T-helper 9 cell (primary cell): ENCODE measurements around the gene GAN.

ENCODE experiments used
- DNase-seq: peaks from one replicate; pipeline ENCODE4 v3.0.0-alpha.2; 2020

Gene GAN

DNA sequence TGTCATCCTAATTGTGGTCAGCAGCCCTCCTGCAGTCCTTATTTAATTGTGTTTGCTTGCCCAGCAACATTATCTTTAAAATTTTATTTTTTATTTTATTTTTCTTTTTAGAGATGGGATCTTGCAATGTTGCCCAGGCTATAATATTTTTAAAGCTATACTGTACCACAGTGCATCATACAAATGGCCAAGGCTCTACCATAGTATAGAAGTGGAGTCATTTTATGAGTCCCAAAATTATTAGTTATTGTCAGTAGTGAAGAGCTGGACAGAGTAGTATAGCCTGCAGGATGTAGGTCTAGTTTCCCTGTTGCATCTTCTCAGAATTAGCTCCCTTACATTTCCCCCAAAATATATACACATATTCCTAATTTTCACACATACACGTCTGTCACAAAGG is 44.1 kb downstream of the GAN start:
- DNase-seq = no peak

DNA sequence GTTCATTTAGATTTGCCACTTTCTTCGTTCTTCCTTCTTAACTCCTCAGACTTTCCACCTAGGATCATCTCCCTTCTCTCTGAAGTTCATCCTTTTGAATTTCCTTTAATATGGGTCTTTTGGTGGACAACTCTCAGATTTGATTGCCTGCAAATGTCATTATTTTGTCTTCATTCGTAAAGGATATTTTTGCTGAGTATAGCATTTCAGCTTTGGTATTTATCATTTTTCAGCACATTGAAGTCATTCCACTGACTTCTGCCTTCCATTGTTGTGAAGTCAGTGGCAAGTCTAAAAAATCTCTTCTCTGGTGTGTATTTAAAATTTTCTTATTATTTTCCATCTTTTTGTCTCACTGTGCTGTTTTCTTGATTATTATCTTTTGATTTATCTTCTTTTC is 45.4 kb downstream of the GAN start:
- no peak for DNase-seq

DNA sequence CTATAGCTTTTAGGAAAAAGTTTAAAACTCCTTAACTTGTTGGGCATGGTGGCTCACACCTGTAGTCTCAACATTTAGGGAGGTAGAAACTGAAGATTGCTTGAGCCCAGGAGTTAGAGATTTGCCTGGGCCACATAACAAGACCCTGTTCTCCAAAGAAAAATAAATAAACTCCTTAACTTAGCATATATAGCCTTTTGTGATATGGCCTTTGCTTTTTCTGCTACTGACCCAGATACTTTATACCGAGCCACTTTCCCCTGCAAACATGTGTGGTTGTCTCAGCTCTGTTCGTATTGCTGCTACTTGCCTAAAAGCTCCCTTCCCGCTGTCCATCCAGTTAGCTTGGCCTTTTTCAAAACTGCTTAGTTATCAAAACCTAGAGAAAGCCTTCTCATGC is 51.0 kb downstream of the GAN start:
- DNase-seq = no peak

DNA sequence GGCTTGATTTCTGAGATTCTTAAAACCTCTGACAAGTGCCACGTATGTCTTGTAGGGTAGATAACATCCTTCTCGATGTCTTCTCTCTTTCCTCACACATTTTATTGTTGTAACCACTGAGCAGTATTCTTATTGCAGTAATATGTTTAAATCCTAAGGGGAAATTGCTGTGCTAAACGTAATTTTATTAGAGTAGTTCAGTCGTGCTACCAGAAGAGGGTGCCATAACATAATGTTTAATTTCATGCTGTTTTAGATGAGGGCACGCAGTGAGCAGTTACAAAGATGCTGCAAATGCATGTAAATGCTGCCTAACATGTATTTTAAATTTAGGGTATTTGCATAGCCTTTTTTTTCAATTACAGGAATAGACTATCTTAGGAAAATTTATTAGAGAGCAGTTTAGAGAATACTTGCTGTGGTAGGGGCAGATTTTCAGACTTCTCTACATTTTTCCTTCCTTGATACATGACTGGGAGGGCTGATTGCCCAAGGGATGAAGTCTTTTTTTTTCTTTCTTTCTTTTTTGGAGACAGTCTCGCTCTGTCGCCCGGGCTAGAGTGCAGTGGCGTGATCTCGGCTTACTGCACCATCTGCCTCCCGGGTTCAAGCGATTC is 51.7 kb downstream of the GAN start:
- no peak for DNase-seq

DNA sequence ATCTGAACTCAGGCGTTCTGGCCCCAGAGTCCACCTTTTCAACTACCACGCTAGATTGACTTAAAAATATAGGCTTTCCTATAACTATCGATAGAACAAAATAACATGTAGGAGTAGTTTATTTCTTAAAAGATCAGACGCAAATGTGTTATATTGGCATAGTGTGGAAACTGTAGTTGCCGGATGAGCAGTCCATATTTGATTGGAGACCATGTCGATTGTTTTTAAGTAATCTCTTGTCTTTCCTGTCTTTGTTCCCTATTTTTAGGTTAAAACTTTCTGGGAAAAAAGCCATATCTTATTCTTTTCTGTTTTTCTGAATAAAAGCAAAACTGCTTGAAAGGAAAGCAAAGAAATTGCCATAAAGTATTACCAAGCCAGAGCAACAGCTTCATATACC is 53.1 kb downstream of the GAN start:
- DNase-seq = no peak

DNA sequence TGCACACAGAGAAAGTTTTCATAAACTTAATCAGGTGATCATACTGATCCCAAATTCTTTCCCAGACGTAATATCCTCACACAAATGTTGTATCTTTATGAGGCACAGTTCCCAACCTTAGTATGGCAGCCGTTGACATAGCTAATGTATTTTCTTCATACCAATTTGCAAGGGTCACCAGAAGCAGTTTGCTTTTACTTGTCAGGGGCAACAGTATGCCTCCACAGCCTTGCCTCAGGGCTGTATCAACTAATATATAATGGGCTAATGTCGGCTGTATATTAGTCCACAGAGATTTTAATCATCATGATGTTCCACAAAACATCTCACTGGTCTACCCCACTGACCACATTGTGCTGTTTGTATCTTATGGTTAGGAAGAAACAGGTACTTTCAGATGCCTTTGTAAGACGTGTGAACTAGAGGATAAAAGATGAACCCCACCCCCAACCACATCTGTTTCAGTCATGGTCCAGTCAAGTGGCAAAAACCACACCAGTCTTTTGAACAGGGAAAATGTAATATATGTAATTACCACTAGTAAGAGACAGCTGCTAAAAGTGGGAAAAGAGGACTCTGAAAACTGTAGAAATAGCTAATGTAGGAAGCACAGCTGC is 55.2 kb downstream of the GAN start:
- no peak for DNase-seq

DNA sequence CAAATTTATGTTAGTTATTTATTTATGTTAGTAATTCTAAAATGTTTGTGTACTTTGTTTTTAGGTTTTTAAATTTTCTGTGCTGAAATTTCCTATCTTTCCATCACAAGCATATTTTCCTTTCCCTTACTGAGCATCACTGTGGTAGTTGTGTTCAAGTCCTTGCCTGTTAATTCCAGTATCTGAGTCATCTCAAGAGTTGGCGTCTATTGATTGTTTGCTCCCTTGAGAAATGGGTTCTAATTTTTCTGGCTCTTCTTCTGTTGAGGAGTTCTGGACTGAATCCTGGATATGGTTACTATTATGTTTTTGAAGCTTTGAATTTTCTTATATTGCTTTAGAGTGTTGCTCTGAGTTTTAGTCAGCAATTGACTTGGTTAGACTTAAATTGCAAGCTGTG is 56.3 kb downstream of the GAN start:
- no peak for DNase-seq

DNA sequence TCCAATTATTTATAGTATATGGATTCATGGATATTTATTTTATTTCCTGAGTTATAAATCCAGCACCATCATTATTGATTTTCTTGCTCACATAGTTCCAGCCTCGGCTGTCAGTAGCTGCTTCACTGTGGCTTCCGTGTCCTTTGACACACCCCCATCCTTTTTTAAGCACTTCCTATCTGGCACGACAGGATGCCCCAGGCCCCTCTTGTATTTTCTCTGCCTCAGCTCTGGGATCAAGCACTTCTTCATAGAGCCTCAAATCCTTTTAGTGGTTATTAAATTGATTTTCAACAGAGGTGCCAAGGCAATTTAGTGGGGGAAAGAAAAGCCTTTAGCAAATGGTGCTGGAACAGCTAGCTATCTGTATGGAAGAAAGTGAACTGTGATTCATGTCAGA is 59.8 kb downstream of the GAN start:
- DNase-seq = no peak

DNA sequence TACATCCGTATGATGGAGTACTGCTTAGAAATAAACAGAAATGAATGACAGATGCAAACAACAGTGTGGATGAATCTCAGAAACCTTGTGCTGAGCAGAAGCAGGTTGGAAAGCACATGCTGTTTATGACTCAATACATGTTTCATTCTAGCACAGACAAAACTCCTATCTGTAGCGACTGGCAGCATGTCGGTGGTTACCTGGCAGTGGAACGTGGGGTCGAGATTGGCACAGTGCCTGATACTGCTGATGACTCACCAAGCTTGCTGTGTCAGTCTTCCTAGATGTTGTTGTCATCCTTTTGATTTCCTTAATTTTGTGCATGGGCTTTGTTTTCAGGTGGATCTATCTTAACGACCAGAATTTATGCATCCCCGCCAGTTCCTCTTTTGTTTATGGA is 62.1 kb downstream of the GAN start:
- DNase-seq = no peak

DNA sequence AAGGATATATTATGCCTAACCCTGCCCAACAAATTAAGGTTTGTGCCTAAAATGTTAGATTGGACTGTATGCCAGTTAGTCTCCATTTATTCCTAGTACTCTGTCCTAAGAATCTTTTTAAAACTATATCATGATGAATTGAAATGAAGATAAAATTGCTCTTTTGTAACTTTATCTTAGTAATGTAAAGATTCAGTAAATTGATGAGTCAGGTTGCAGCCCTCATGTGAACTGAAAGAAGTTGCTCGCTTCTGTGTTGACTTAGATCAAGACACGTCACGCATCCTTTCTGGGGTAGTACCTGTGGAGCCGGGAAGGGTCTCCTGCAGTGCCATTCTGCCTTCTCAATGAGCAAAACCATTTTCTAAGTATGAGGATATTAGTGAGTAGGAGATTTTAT is 63.3 kb downstream of the GAN start:
- DNase-seq = no peak

DNA sequence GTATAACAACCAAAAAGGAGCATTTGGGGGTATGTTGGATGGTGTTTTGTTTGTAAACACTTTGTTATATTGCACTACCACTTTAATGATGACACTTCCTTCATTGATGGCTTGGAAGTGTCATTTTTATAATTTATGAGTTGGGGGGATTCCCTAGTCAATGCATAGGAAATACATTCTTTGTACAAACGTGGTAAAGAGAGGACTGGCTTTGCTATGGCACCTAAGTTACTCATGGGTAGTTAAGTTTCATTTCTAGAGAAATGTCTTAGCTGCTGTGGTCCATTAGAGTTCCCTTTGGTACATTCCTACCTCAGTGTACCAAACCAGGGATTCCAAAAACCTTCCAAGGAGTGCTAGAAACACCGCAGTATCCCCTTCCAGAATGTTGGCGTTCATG is 66.2 kb downstream of the GAN start:
- no peak for DNase-seq

DNA sequence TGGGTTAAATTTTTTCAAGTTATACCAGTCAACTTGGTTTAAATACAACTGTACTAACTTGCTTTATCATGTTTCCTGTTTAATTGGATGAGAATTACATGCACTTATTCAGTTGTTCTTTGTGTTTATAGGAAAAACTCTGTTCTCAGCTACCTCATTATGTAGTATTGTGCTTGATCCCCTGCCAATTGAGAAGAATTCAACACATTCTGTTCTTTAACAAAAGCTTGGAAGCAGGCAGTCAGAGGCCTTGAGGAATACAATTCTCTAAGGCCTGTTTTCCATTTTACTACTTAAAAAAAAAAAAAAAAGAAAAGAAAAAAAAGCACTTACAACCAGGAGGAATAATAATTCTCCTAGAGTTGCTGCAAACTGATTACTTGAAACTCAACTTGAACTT is 69.2 kb downstream of the GAN start:
- no peak for DNase-seq

DNA sequence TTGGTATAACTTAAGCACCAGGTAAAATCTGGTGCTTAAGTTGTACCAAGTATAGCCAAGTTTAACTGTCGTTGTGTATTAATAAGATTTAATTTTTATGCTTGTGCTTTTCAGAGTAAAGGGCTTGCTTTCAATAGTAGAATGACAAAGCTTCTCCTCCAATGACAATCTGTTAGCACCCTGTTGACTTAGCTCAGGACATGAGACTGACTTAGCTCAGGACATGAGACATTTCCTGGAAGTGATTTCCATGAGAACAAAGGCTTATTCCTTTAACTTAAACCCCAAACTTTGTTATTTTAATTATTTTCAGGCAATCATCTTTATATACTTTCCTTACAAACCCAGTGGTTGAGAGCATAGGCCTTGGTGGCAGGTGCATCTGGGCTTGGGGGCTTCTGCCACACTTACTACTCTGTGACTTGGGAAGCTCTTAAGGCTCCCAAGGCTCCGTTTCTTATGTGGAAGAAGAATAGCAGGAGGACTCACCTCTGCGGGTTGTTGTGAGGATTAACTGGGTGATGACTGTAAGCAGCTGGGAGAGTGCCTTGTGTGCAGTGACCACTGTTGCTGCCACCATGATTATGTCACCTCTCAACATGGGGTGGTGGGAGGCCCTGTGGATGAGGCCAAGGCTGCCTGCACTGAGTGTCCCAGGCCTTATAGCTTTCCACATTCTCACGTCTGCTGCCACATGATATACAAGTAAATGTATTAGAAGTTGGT is 70.4 kb downstream of the GAN start:
- no peak for DNase-seq

DNA sequence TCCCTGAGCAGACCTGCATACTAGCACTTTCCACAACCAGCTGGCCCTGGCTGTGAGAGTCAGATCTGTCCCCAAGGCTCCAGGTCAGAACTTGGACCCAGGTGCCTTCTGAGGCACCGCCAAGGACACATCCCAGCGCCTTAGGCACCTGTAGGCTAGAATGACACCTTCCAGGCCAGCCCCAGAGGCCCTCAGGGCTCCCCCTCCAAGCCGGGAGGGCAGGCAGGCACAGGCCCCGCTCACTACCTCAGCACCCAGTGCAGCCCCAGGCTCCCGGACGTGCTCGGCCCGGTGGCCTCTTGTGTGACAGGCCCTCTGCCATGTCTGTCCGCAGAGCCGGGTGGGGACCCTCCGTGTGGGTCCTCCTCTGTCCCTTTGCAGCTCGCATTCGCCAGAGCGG is 73.6 kb downstream of the GAN start:
- no peak for DNase-seq

DNA sequence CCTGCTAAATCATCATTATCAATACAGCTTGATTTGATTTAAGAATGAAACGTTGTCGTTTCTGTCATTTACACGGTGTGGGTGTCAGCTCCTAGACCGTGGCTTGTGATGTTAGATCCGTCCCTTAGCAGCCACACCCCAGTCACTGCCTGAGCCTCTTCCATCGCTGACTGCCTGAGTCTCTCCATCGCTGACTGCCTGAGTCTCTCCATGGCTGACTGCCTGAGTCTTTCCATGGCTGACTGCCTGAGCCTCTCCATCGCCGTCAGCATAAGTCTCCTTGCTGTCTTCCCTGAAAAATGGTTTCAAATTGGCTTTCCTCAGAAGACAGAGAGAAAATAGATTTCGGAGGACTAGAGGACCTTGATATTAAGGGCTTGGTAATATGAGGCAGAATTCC is 76.1 kb downstream of the GAN start:
- DNase-seq = no peak

DNA sequence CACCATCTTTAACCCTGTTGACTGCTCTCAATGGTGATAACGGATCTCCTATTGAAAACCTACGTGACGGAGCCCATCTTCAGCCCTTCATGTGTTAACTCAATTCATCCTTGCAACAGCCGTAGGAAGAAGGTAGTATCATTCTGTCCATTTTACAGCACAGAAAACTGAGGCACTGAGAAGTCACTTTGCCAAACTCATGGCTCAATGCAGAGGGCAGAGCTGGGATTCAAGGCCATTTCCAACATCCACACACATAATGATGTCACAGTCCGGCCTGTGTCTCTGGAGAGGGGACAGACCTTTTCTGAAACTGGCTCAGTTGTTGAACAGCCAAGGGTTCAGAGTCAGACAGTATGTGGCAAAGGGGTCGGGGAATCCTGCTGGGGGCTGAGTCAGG is 77.2 kb downstream of the GAN start:
- DNase-seq = no peak

DNA sequence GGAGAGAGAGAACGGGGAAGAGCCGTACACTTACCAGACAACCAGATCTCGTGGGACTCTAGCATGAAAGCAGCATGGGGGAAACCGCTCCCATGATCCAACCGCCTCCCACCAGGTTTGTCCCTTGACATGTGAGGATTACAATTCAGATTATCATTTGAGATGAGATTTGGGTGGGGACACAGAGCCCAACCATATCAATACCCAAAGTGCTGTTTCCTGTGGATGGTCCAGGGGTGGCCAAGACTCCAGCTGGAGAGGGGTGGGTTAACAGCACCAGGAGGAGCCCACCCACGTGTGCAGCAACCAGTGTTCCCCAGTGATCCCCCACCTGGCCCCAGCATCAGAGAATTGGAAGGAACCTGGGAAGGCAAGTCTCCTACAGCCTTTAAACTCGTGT is 79.7 kb downstream of the GAN start:
- no peak for DNase-seq

DNA sequence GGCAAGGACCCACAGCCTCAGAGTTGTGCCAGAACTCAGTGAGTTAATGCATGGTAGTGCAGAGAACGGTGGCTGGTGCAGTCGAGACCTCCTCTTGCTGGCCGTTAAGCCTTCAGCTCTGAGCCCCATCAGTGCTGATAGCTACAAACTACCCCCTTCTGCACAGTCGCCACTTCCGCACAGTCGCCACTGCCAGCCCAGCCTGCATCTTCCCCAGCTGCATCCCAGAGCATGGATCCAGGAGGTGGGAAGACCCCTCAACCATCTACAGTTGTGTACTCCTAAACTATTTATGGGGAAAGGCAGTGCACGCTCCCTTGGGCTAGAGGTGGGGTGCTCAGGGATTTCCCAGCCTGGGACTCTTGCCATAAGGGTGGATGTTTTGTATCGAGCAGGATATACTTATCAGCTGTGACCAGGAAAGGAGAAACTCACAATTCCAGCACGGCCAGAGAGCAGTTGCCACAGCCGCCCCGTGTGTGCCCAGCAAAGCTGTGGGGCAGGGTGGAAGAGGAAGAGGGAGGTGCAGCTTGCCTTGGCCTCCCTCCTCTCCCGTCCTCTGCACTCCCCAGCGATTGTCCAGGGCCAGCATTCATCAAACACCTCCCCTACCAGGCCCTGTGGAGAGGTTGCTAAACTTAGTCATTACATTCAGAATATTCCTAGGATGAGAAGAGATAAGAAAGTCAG is 80.3 kb downstream of the GAN start:
- no peak for DNase-seq

DNA sequence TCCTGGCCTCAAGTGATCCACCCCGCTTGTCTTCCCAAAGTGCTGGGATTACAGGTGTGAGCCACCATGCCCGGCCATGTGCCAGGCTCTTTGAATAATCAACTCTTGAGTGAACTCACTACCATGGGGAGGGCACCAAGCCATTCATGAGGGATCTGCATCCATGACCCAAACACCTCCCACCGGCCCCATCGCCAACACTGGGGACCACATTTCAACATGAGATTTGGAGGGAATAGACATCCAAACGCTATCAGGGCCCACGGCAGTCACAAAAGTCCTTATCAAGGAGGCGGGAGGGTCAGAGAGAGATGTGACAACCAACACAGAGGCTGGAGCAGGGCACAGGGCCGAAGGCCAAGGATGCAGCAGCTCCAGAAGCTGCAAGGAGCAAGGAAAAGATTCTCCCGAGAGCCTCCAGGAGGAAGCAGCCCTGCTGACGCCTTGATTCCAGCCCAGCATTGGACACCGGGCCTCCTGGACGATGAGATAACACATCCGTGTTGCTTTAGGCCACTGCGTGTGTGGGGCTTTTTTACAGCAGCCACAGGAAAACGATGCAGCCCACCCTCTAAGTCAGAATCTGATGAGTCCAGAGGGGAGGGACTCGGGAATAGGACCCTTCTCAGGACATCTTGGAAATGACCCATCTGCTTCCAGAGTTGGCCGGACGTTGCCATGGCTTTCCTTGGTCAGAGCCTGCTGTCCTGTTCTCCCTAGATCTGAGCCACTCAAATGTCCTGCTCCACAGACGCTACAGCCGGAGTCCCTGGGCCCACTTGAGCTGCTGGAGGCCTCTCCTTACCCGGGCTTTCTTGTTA is 82.5 kb downstream of the GAN start:
- no peak for DNase-seq

DNA sequence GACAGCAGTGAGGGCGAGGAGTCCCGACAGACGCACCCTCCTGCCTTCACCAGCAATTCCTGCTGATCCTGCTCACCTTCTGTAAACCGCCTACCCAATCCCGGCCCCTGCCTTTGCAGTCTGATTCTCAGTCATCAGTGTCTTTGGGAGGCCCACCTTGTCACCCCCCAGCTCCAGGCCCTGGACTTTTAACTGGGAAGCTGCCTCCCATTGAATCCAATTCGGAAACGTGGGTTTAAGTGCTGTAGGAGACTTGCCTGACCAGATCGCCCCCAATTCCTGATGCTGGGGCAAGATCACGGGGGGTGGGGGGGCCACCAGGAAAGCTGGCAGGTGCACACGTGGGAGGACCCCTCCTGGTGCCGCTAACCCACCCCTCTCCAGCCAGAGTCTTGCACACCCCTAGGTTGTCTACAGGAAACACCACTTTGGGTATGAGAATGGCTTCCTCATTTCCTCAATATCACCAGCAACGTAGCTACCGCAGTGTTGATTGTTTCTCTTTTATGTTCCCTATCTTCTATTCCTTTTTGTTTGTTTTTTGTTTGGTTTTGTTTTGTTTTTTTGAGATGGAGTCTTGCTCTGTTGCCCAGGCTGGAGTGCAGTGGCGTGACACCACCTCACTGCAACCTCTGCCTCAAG is 83.2 kb downstream of the GAN start:
- DNase-seq = no peak

DNA sequence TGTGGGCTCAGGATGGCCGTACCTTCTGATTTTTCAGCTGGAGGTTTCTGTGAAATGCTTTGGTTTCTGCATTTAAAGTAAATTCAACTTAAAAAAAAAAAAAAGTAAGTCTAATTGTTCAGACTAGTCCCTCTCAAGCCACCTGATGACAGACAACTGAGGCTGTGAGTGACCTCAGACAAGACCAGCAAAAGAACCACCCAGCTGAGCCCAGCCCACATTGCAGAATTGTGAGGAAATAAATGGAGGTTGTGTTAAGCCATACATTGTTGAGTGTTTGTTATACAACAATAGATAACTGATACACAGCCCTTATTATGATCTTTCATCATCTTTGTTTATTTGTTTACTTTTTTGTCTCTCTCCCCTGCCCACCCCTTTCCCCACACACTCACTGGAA is 85.1 kb downstream of the GAN start:
- no peak for DNase-seq
